ENCODE results near the gene DIP2C. TPM values are rescaled to one million over a fixed set of nuclear protein-coding genes. Genes with fewer than 3 reads are reported as not detected.
"Not testable (repeated sequence)": the region's sequence is repeated elsewhere in the genome, so short reads cannot be mapped to it uniquely, and the experiment has no call there.

Gene DIP2C
- total RNA-seq, 1 donor from 2014 or later = 52.6 TPM

DNA sequence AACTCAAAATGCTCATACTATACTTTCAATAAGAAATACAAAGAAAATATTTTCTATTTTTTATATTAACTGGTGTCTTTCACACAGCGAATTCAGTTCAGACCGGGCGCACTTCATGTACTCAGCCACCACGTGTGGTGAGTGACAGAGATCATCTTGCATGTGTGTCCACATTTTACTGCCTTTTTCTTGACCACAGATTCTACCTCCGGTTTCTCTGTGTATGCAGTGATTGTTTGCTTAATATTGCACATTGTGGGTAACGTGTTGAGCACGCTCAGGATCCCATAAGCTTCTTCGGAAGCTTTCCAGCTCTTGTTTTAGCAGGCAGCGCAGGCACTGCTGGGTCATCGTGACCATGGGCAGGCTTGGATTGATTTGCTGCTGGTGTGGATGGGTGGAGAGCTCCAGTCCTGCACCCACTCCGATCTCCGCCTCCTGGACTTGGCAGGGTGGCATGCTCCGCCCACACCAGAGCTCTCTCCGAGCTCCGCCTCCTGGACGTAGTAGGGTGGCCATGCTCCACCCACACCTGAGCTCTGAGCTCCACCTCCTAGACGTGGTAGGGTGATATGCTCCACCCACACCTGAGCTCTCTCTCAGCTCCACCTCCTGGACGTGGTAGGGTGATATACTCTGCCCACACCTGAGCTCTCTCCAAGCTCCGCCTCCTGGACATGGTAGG is 253.3 kb downstream of the DIP2C start:
- peaks cover 3% of the 10 kb centered on the region for H3K9me3 Mint-ChIP-seq (ENCODE audit: unreplicated experiment)
- TF ChIP-seq, protein P1, sequence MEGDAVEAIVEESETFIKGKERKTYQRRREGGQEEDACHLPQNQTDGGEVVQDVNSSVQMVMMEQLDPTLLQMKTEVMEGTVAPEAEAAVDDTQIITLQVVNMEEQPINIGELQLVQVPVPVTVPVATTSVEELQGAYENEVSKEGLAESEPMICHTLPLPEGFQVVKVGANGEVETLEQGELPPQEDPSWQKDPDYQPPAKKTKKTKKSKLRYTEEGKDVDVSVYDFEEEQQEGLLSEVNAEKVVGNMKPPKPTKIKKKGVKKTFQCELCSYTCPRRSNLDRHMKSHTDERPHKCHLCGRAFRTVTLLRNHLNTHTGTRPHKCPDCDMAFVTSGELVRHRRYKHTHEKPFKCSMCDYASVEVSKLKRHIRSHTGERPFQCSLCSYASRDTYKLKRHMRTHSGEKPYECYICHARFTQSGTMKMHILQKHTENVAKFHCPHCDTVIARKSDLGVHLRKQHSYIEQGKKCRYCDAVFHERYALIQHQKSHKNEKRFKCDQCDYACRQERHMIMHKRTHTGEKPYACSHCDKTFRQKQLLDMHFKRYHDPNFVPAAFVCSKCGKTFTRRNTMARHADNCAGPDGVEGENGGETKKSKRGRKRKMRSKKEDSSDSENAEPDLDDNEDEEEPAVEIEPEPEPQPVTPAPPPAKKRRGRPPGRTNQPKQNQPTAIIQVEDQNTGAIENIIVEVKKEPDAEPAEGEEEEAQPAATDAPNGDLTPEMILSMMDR (IDR thresholded peaks at IDR 0.05; ENCODE audit: partially characterized antibody, unreplicated experiment) = no peak
- no peak overlapping the region for H3K4me3 Mint-ChIP-seq (ENCODE audit: unreplicated experiment)
- no peak overlapping the region for H3K27ac Mint-ChIP-seq (ENCODE audit: unreplicated experiment)
- H3K36me3 Mint-ChIP-seq (ENCODE audit: unreplicated experiment) = peaks cover 22% of the 10 kb centered on the region
- no peak for DNase-seq
- no peaks in the 10 kb centered on the region for H3K4me1 Mint-ChIP-seq (ENCODE audit: low read depth, unreplicated experiment)
- peaks cover 10% of the 10 kb centered on the region for H3K27me3 Mint-ChIP-seq (ENCODE audit: unreplicated experiment)

DNA sequence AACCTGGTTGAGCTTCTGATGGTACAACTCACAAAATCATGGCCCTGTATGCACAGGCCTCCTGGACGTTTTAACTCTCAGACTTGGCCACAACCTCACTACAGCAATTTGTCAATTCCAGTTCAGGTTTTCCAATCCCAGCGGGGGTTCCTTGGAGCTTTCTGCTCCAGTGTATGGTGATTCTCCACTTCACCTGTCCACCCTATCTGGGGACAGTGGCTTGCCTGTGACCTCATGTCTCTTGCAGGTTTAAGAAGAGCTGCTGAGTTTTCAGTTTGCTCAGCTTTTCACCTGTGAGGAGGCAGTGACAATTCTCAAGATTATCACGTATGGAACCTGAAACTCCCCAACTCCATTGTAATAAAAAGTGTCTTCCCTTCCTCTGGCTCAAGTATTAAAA is 254.1 kb downstream of the DIP2C start:
- Mint-ChIP-seq H3K27me3 (ENCODE audit: unreplicated experiment) (peaks cover 8% of the 10 kb centered on the region), H3K9me3 (ENCODE audit: unreplicated experiment) (peaks cover 3% of the 10 kb centered on the region), H3K27ac (ENCODE audit: unreplicated experiment) (no peak overlapping the region), H3K4me3 (ENCODE audit: unreplicated experiment) (no peak overlapping the region), H3K36me3 (ENCODE audit: unreplicated experiment) (peaks cover 22% of the 10 kb centered on the region), H3K4me1 (ENCODE audit: low read depth, unreplicated experiment) (no peaks in the 10 kb centered on the region)
- DNase-seq = no peak
- TF ChIP-seq, protein P1 (IDR thresholded peaks at IDR 0.05; ENCODE audit: partially characterized antibody, unreplicated experiment) = no peak

DNA sequence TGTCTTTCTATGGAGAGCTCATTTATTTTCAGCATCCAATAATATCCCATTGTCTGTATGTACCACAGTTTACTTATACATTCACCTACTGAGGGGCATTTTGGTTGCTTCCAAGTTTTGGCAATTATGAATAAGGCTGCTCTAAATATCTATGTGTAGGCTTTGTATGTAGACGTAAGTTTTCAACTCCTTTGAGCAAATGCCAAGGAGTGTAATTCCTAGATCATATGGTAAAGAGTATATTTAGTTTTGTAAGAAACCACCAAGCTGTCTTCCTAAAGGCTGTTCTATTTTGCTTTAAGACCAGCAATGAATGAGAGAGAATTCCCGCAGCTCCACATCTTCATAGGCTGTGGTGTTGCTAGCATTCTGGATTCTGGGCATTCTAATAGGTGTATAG is 259.8 kb downstream of the DIP2C start:
- peaks cover 7% of the 10 kb centered on the region for H3K9me3 Mint-ChIP-seq (ENCODE audit: unreplicated experiment)
- TF ChIP-seq, protein P1 (IDR thresholded peaks at IDR 0.05; ENCODE audit: partially characterized antibody, unreplicated experiment) = no peak
- H3K27me3 Mint-ChIP-seq (ENCODE audit: unreplicated experiment) = peaks cover 2% of the 10 kb centered on the region
- peaks cover 24% of the 10 kb centered on the region for H3K36me3 Mint-ChIP-seq (ENCODE audit: unreplicated experiment)
- no peak overlapping the region for H3K4me3 Mint-ChIP-seq (ENCODE audit: unreplicated experiment)
- H3K27ac Mint-ChIP-seq (ENCODE audit: unreplicated experiment) = no peak overlapping the region
- no peaks in the 10 kb centered on the region for H3K4me1 Mint-ChIP-seq (ENCODE audit: low read depth, unreplicated experiment)
- DNase-seq = no peak

DNA sequence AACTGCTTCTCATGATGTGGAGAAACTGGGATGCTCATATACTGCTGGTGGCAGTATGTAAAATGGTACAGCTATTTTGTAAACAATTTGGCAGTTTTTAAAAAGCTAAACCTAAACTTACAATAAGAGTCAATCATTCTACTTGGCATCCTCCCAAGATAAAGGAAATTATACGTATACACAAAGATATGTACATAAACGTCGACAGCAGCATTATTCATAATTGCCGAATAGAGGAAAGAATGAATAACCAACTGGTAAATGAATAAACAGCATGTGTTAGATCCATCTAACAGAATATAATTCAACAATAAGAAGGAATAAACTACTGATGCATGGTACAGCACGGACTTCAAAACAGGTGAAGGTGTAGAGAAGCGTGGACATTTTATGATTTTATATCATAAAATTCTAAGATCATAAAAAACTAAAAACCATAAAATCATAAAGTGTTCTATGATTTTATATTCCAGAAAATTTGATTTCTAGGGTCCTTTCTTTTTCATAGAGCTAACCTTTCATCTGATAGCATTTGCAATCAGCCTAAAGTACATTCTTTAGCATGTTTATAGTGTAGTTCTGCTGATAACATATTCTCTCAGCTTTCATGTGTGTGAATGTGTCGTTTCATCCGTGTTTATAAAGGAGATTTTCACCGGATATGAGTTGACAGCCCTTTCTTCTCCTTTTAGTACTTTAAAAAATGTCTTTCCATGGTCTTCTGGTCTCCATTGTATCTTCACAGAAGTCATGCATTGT is 261.5 kb downstream of the DIP2C start:
- Mint-ChIP-seq H3K9me3 (ENCODE audit: unreplicated experiment) (peaks cover 7% of the 10 kb centered on the region), H3K36me3 (ENCODE audit: unreplicated experiment) (peaks cover 23% of the 10 kb centered on the region), H3K4me3 (ENCODE audit: unreplicated experiment) (no peak overlapping the region), H3K27me3 (ENCODE audit: unreplicated experiment) (peaks cover 2% of the 10 kb centered on the region), H3K27ac (ENCODE audit: unreplicated experiment) (no peak overlapping the region), H3K4me1 (ENCODE audit: low read depth, unreplicated experiment) (no peaks in the 10 kb centered on the region)
- DNase-seq = no peak
- TF ChIP-seq, protein P1 (IDR thresholded peaks at IDR 0.05; ENCODE audit: partially characterized antibody, unreplicated experiment) = no peak

DNA sequence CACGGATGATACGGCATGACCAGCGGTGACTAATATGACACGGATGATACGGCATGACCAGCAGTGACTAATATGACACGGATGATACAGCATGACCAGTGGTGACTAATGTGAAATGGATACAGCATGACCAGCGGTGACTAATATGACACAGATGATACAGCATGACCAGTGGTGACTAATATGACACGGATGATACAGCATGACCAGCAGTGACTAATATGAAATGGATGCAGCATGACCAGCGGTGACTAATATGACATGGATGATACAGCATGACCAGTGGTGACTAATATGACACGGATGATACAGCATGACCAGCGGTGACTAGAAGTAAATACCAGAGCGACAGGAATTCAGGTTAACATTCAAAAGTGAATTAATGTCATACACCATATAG is 264.1 kb downstream of the DIP2C start:
- H3K9me3 Mint-ChIP-seq (ENCODE audit: unreplicated experiment); H3K27ac Mint-ChIP-seq (ENCODE audit: unreplicated experiment); H3K36me3 Mint-ChIP-seq (ENCODE audit: unreplicated experiment): not testable (repeated sequence)

DNA sequence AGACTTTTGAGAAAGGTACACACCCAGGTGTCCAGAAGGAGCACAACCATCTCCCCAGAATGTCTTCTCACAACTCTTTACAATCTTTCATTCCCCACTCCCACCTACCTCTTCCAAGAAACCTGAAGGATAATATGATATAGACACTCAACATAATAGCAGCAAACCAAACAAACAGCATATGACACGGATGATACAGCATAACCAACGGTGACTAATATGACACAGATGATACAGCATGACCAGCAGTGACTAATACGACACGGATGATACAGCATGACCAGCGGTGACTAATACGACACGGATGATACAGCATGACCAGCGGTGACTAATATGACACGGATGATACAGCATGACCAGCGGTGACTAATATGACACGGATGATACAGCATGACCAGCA is 264.7 kb downstream of the DIP2C start:
- H3K27me3 Mint-ChIP-seq (ENCODE audit: unreplicated experiment); H3K4me3 Mint-ChIP-seq (ENCODE audit: unreplicated experiment); H3K36me3 Mint-ChIP-seq (ENCODE audit: unreplicated experiment); DNase-seq; H3K9me3 Mint-ChIP-seq (ENCODE audit: unreplicated experiment); H3K27ac Mint-ChIP-seq (ENCODE audit: unreplicated experiment): not testable (repeated sequence)
- H3K4me1 Mint-ChIP-seq (ENCODE audit: low read depth, unreplicated experiment) = peaks cover 19% of the 10 kb centered on the region

More for the DNA sequence above, 264.1 kb downstream of the DIP2C start:
- peaks cover 18% of the 10 kb centered on the region for H3K4me1 Mint-ChIP-seq (ENCODE audit: low read depth, unreplicated experiment)
- H3K4me3 Mint-ChIP-seq (ENCODE audit: unreplicated experiment); H3K27me3 Mint-ChIP-seq (ENCODE audit: unreplicated experiment); DNase-seq: not testable (repeated sequence)

All from glutamatergic neuron (in vitro differentiated cells).